NCI-H526 treated with DMSO at 0.1 percent for 48 hours (cell line): ENCODE measurements around the gene TCP10L.
"Not testable (repeated sequence)": the region's sequence is repeated elsewhere in the genome, so short reads cannot be mapped to it uniquely, and the experiment has no call there.

ENCODE experiments used
- DNase-seq: peaks from one replicate; lab custom pipeline; 2025; lab: John Stamatoyannopoulos, UW

Gene TCP10L

DNA sequence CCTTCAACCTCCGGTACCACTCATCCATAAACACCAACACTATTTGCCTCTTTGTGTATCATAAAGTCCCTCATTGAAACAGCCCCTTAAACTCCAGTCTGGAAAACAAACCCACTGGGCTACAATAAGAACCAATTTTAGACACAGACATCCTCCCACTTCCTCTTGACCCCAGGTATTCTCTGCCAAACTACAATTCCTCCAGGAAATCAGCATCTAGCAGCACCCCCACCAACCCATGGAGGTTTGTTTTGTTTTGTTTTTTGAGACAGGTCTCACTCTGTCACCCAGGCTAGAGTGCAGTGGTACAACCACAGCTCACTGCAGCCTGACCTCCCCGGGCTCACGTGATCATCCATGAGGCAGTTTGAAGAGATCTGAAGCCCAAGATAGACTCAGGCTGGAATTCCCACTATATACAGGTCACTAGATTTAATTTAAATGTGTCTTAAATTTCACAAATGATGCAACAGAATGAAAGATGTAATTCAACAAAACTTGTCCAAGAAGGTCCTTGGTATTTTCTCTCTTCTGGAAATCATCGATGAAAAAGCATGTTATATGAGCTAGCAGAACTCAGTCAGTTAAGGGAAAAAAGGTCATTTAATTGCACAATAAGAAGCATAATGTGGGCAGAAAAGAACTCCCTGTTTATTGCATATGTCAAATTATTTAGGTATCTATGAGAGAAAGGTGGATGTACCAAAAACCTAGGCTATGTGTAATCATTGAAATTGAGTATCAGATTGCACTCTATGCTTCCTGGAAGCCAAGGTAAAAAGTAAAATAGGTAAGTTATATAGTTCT is 30.3 kb downstream of the TCP10L start:
- DNase-seq = no peak

DNA sequence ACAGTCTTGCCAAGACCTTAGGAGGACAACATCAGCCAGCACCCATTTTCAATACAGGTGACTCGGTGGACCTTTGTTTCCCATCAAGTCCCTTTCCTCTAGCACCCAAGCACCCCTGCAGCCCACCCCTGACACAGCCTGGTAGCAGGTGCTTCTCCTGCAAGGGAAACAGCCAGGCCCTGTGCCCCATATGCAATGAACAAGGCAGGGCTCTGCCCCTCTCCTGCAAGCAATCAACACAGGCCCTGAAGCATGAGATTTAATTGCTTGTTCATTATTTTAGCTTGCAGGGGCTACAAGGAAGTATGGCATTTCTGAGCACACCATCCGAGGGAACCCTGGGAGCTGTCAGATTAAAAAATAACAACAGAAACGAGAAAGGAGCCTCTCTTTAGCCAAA is 35.4 kb downstream of the TCP10L start:
- no peak for DNase-seq

DNA sequence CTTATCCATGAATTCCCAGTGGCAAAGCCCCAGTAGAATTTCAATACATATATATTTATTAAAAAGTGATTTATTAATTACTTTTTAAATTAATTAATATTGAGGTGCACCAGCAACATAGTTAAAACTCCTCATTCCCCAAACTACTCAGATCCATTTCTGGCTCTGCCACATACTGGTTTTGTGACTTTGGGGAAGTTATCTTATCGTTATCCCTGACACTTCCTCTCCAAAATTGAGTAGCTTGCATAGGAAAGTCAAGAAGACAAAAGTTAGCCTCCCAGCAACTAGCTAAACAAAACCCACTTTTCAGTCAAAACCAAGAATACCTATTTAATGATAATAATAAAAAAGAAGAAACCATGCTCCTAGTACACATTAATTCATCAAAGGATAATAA is 35.9 kb downstream of the TCP10L start:
- DNase-seq = no peak

DNA sequence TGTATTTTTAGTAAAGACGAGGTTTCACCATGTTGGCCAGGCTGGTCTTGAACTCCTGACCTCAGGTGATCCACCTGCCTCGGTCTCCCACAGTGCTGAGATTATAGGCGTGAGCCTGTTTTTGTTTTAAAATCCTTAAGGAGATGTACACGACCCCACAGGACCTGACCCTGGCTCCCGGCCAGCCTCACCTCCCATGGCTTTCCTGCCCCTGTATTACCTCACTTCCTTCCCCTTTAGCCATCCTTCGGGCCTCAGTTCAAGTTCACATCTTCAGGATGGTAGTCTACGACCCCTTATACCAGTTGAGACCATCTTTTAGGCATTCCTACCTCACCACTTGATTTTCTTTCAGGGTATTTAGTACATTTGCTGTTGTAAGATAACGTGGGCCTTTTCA is 36.3 kb downstream of the TCP10L start:
- no peak for DNase-seq

DNA sequence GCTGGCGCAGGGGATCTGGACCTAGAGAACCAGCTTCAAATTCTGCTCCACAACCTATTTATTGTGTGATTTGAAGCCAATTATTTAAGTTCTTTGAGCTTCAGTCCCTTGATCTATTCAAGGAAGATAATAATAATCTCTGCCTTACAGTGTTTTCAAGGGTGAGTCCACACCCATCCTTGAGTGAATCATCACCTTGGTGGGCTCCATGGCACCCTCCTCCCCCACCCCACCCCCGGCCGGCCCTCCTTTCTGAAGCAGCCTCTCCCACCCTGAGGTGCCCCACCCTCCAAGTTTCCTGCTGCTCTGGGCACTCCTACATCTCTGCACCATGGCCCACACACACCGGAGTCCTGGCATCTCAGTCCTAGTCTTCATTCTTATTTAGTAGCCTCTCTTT is 38.3 kb downstream of the TCP10L start:
- DNase-seq = no peak

DNA sequence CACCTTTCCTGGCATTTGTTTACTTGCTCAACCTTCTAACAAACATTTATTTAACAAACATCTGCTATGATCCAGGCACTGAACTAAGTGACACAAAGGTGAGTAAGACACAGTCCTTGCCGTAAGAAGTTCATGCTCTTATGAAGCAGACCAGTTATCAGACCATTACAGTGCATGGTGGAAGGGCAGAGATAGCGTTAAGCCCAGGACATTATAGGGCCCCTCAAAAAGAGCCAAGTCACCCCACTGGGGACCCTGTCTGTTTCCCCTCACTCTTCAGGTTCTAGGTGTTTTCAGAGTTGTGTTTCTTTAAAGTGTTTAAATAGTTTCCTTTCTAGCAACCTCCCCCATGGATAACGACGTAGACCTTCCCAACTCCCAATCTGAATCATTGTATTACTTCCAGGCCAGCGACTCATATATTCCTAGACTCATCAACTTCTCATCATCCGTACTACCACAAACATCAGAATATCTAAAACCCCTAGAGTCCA is 39.3 kb downstream of the TCP10L start:
- no peak for DNase-seq

DNA sequence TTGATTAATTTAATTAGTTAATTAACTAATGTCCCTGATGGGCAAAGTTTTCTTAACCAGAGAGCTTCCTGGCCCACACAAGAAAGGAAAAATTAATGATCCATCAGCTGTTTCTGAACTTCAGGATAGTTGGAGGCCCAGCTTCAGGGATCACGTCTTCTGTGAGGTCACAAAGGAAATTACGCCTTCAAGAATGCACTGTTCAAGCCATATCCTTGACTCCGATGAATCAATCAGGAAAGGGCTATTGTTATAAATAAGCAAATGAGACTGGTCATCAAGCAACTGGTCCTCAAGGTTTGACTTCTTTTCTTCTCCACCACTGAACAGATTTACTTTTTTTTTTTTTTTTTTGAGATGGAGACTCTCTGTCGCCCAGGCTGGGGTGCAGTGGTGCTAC is 40.6 kb downstream of the TCP10L start:
- no peak for DNase-seq

DNA sequence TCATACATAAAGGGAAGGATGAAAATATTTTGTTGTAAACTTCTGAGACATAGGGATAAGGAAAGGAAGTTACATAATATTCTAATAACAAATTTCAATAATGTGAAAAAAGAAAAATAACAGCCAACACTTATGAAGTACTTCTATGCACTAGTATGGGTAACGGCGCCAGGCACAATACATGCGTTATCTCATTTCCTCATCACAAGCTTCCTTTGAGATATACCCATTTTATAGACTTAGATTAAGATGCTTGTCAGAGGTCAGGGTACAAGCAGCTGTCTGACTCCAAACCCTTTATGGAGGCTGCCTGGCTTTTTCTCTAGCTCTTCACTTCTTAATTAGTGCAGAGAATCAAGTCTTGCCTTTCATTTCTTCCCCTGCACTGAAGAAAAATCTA is 41.3 kb downstream of the TCP10L start:
- no peak for DNase-seq

DNA sequence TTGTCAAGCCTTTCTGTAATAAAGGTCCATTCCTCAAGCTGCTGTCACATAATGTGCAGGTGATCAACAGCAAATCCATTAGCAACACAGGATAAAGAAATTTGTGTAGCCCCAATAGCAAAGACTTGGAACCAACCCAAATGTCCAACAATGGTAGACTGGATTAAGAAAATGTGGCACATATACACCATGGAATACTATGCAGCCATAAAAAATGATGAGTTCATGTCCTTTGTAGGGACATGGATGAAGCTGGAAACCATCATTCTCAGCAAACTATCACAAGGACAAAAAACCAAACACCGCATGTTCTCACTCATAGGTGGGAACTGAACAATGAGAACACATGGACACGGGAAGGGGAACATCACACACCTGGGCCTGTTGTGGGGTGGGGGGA is 42.3 kb downstream of the TCP10L start:
- DNase-seq = not testable (repeated sequence)

DNA sequence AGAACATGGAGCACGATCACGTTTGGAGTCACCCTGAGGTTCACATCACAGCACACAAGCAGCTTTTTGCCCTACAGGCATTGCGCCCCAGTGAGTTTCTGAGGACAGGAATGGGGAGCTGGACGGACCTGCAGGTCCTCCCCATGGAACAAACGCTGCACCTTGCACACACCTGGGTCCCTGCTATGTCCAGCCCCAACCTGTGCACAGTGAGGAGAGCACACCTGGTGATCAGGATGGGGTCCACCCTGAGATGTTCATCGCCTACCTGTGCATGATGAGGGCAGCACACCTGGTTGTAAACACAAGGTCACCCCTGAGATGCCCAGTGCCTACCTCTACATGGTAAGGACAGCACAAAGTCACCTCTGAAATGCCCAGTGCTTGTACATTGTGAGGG is 45.9 kb downstream of the TCP10L start:
- DNase-seq = no peak

DNA sequence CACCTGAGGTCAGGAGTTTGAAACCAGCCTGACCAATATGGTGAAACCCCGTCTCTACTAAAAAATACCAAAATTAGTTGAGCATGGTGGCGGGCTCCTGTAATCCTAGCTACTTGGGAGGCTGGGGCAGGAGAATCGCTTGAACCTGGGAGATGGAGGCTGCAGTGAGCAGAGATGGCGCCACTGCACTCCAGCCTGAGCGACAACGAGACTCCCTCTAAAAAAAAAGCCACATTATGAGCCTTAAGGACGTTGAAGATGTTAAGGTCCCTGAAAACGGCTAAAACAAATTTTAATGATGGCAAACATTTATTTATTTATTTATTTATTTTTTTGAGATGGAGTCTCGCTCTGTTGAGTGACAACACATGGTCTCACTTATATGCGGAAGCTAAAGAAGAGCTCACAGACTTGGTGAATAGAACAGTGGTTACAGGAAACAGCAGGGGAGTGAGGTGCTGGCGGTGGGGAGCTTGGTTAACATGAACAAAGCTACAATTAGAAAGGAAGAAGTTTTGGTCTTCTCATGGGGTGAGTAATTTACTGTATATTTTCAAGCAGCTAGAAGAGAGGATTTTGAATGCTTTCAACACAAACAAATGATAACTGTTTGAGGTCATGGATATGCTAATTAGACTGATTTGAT is 47.1 kb downstream of the TCP10L start:
- no peak for DNase-seq

DNA sequence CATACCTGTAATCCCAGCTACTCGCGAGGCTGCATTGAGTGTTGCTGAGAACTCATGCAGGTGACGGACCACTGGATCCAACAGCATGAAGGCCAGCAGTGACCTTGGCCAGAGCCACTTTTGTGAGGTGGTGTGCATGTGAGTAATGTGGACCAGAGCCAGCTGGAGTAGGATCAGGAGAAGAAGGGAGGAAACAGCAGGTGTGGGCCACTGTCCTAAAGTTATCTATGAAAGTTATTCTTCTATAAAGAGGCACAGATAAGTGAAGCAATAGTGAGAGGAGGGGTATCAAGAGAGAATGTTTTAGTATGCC is 47.8 kb downstream of the TCP10L start:
- no peak for DNase-seq

DNA sequence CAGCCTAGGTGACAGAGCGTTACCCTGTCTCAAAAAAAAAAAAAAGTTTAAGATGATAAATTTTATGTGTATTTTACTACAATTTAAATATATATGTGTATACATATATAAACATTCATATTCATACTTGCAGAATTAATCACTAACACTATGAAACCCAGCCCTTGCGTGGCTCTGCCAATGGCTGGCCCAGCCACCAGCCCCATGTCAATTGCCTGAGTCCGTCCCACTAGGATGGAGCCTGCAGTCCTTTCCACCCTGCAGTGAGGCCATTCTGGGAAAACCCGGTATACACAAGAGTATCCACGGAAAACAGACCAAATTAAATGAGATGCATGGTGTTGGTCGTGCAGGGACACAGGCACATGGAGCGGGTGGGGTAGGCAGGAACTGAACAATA is 49.7 kb downstream of the TCP10L start:
- DNase-seq = no peak

DNA sequence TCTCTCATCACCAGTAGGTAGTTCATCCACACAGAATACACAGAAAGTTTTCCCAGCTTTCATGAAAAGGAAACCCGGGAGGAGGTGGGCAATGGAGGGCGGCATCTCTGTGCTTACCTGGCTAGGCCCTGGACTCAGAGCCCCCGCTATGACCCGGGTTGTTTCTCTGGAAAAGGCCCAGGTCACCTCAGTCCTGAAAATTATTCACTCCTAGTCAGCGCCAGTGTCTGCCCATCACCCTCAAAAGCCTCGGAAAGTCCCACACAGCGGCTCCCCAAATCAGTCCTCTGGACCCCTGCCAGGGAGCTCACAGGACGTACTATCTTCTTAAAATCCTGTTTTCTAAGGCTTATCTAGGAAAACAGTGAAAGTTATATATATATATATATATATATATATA is 51.2 kb downstream of the TCP10L start:
- DNase-seq = no peak

DNA sequence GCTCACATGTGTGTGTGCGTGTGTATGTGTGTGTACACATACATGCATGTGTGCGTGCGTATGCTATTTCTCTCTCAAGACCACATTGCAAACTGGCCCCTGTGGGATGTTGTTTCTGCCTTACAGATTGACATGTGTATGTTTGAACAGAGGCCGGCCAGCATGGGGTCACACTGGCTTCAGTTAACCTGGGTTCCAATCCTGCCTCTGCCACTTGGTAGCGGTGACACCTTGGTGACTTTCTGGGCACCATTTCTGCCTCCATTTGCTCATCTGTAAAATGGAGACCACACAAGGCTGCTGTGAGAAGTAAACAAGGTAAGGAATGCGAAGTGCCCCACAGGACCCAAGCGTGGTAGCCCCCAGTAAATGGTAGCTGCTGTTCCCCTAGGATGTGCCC is 51.7 kb downstream of the TCP10L start:
- DNase-seq = no peak

DNA sequence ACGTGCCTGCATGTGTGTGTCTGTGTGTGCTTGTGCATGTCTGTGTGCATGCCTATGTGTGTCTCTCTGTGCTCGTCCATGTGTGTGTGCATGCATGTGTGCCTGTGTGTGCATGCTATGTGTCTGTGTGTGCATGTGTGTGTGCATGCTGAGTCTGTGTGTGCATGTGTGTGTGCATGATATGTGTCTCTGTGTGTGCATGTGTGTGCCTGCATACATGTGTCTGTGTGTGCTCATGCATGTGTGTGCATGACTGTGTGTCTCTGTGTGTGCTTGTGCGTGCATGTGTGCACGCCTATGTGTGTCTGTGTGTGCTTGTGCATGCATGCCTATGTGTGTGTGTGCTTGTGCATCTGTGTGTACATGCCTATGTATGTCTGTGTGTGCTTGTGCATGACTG is 52.3 kb downstream of the TCP10L start:
- no peak for DNase-seq

DNA sequence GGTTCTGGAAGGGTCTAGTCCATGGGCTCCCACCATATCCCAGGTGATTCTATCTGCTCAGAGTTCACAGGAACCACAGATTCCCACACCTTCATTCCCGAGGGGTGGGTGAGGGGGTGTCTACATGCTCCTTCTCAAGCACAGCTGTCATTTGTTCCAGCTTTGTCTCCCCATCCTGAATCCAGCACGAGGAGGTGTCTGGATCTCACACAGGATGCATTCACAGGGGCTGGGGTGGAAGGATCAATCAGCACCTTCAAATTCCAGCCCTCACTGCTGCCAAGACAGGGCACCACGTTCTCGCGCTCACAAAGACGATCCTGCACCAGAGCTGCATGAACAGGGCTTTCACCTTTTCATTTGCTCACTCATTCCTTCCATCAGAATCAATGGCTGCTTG is 52.7 kb downstream of the TCP10L start:
- DNase-seq = no peak

DNA sequence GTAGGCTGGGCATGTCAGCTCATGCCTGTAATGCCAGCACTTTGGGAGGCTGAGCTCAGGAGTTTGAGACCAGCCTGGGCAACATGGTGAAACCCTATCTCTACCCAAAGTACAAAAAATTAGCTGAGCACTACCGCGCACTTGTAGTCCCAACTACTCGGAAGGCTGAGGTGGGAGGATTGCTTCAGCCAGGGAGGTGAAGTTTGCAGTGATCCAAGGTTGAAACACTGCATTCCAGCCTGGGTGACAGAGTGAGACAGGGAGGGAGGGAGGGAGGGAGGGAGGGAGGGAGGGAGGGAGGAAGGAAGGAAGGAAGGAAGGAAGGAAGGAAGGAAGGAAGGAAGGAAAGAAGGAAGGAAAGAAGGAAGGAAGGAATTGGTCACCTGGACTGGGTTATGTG is 53.8 kb downstream of the TCP10L start:
- DNase-seq = not testable (repeated sequence)

DNA sequence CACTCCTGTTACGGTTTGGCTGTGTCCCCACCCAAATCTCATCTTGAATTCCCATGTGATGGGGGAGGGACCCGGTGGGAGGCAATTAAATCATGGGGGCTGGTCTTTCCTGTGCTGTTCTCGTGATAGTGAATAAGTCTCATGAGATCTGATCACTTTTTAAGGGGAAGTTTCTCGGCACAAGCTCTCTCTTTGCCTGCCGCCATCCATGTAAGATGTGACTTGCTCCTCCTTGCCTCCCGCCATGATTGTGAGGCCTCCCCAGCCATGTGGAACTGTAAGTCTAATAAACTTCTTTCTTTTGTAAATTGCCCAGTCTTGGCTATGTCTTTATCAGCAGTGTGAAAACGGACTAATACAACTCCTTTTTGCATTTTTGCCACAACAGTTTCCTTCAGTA is 54.5 kb downstream of the TCP10L start:
- not testable (repeated sequence) for DNase-seq

DNA sequence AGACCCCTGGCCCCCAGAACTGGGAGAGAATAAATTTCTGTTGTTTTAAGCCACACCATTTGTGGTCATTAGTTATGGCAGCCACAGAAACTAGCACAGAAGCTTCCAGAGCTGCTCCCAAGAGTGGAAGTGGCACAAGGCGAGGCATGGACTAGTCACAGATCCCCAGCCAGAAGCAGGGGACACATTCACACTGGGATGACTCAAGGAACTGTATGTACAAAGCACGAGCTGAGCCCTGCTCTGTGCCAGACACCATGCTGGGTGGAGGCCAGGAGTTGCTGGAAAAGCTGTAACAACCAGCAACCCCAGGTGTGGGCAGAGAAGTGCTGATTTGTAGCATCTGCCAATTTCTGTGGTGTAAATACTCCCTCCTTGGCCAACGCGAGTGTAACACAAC is 55.6 kb downstream of the TCP10L start:
- no peak for DNase-seq

DNA sequence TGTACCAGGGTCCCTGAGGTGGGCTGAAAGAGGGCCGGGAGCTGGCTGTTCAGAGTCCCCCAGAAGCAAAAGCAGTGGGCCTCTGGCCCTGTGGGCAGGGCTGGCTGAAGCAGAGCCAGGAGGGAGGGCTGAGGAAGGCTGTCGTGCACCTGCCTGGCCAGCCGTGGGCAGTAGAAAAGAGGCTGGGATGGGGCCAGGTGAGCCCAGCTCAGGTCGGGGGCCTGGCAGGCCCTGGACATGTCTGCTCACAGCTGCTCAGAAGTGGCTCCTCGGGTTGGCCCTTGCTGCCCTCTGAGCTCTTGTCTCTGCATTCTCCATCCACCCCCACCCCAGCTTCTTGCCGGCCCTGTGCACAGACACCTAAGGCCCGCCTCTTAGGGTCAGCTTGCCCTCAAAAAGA is 60.0 kb downstream of the TCP10L start:
- DNase-seq = no peak

DNA sequence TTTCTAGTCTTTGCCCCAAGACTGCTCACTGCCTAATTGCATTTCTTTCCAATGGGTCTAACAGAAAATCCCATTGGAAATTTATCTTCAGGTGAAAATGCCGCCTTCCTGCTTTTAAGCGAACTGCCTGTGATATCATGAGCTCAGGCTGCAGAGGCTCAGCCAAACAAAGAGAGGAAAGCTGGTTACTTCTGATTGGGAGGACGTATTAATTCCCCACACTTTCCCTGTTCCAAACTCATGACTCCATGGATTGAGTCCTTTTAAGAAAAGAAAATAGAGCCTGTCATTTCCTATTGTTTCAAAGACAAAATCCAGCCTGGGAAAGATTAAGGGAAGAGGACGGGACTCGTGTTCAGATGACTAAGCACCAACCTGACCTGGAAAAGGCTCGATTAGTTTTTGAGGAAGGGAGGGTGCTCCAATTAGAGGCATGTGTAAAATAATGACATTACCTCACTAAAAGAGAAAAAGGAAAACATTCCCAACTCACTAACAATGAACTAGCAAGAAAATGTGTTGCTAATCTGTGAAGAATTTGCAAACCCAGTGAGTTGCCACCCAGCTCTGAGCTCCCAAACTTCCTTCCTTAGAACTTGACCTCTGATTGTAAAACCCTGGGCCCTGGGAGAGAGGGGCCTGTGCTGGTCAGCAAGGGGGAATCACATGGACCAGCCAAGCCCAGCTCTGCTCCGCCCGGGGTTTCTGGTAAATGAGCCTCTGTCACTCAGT is 61.2 kb downstream of the TCP10L start:
- DNase-seq = no peak
